Neuronal stem cell (in vitro differentiated cells): ENCODE measurements around the gene LCN1.

ENCODE experiments used
- DNase-seq: peaks from one replicate; pipeline ENCODE4 v3.0.0-alpha.2; 2013; ENCODE audit warnings: low spot score
- H2AFZ ChIP-seq: one replicate; pipeline ENCODE4 v1.6.1; 2013; ENCODE audit warnings: mild to moderate bottlenecking, low read length, inconsistent platforms
- H2AK5ac ChIP-seq: 2 replicates; pipeline ENCODE4 v1.6.1; 2013; ENCODE audit warnings: low read depth, mild to moderate bottlenecking, inconsistent platforms, low read length, moderate library complexity, mixed read lengths
- H2BK120ac ChIP-seq: 2 replicates; pipeline ENCODE4 v1.6.1; 2013; ENCODE audit warnings: low read depth, mild to moderate bottlenecking, inconsistent platforms, low read length, moderate library complexity, mixed read lengths
- H2BK12ac ChIP-seq: one replicate; pipeline ENCODE4 v1.6.1; 2013; ENCODE audit warnings: low read length, inconsistent platforms
- H2BK15ac ChIP-seq: 2 replicates; pipeline ENCODE4 v1.6.1; 2013; ENCODE audit warnings: mild to moderate bottlenecking, low read length, inconsistent platforms, mixed read lengths
- H2BK5ac ChIP-seq: one replicate; pipeline ENCODE4 v1.6.1; 2013; ENCODE audit warnings: inconsistent platforms, mild to moderate bottlenecking, low read length, moderate library complexity
- H3K14ac ChIP-seq: one replicate; pipeline ENCODE4 v1.6.1; 2013; ENCODE audit warnings: low read length, inconsistent platforms
- H3K18ac ChIP-seq: 2 replicates; pipeline ENCODE4 v1.6.1; 2013; ENCODE audit warnings: low read length, inconsistent platforms
- H3K23ac ChIP-seq: 2 replicates; pipeline ENCODE4 v1.6.1; 2013; ENCODE audit warnings: low read depth, mild to moderate bottlenecking, mixed read lengths, low read length, inconsistent platforms; ENCODE audit not compliant: poor library complexity
- H3K27ac ChIP-seq: replicated peaks from 3 replicates; pipeline ENCODE4 v1.5.1; 2013; ENCODE audit warnings: low read length, inconsistent platforms
- H3K27me3 ChIP-seq, 3 experiments: 2 replicates each; pipeline ENCODE4 v1.6.1; 2013; ENCODE audit warnings: low read length in 3 of 3, mild to moderate bottlenecking in 2 of 3, inconsistent platforms in 1 of 3, low read depth in 1 of 3, mixed read lengths in 1 of 3, moderate library complexity in 1 of 3; ENCODE audit not compliant: control insufficient read depth in 3 of 3, insufficient read depth in 3 of 3
- H3K36me3 ChIP-seq, 2 donors: replicated peaks in 1 of 2; 2 replicates each; pipeline ENCODE4 v1.6.1; 2013; ENCODE audit warnings: low read length in 2 of 2; ENCODE audit not compliant: control insufficient read depth in 2 of 2, insufficient read depth in 2 of 2
- H3K4ac ChIP-seq: 2 replicates; pipeline ENCODE4 v1.6.1; 2013; ENCODE audit warnings: inconsistent platforms, mild to moderate bottlenecking, low read length, moderate library complexity
- H3K4me1 ChIP-seq, 2 donors: 1 replicate in 1 of 2; 2 replicates in 1 of 2; pipeline ENCODE4 v1.6.1; 2013; ENCODE audit warnings: low read length in 2 of 2, low read depth in 1 of 2; ENCODE audit not compliant: control insufficient read depth in 2 of 2, insufficient read depth in 1 of 2
- H3K4me2 ChIP-seq: one replicate; pipeline ENCODE4 v1.6.1; 2013; ENCODE audit warnings: mild to moderate bottlenecking, low read length, inconsistent platforms; ENCODE audit not compliant: insufficient read depth, poor library complexity, severe bottlenecking
- H3K4me3 ChIP-seq, 2 donors: 2 replicates each; pipeline ENCODE4 v1.5.1; 2013; ENCODE audit warnings: low read length in 2 of 2, mild to moderate bottlenecking in 2 of 2, inconsistent platforms in 1 of 2, moderate library complexity in 1 of 2
- H3K79me1 ChIP-seq: one replicate; pipeline ENCODE4 v1.6.1; 2013; ENCODE audit warnings: low read depth, mild to moderate bottlenecking, inconsistent platforms, low read length, moderate library complexity
- H3K9ac ChIP-seq: one replicate; pipeline ENCODE4 v1.6.1; 2013; ENCODE audit warnings: mild to moderate bottlenecking, low read depth, low read length, inconsistent platforms; ENCODE audit not compliant: poor library complexity
- H3K9me3 ChIP-seq, 2 donors: replicated peaks in 1 of 2; 2 replicates each; pipeline versions ENCODE3 to v1.6.1; 2013; ENCODE audit warnings: low read length in 2 of 2, mild to moderate bottlenecking in 2 of 2, inconsistent platforms in 1 of 2, low read depth in 1 of 2, mixed read lengths in 1 of 2, moderate library complexity in 1 of 2; ENCODE audit not compliant: control insufficient read depth in 2 of 2, insufficient read depth in 1 of 2
- H4K8ac ChIP-seq: one replicate; pipeline ENCODE4 v1.6.1; 2013; ENCODE audit warnings: low read depth, mild to moderate bottlenecking, inconsistent platforms, low read length, moderate library complexity
- H4K91ac ChIP-seq: one replicate; pipeline ENCODE4 v1.6.1; 2013; ENCODE audit warnings: low read length, low read depth, mild to moderate bottlenecking, inconsistent platforms; ENCODE audit not compliant: poor library complexity
- WGBS, 2 donors: extraction: QIAGEN DNeasy Blood & Tissue Kit; methylation state at CpG; one replicate each; pipeline ENCODE4 v1.1.7; 2013; ENCODE audit warnings: missing lambda C conversion rate in 2 of 2, mixed read lengths in 1 of 2; ENCODE audit not compliant: insufficient read length in 2 of 2, insufficient replicate concordance in 1 of 2; ENCODE audit errors: extremely low coverage in 2 of 2; 5-methylcytosine and 5-hydroxymethylcytosine counted together

LCN1 gene

GRCh38 chr9:135550344-135550918, 29.2 kb downstream of the LCN1 start:
- no peaks in the 10 kb centered on the region for H3K36me3 ChIP-seq
- H3K18ac ChIP-seq, result no peak overlapping the region
- no peak overlapping the region for H3K4ac ChIP-seq
- WGBS, 2 donors, result no CpG with 5 or more reads among the region's 17 CpGs
- H3K9me3 ChIP-seq, result no peaks in the 10 kb centered on the region
- no peak overlapping the region for H4K8ac ChIP-seq
- H3K23ac ChIP-seq, result no peak overlapping the region
- peak overlapping the region; percentile 15 for H2BK15ac ChIP-seq
- no peaks in the 10 kb centered on the region for H3K4me1 ChIP-seq
- no peak overlapping the region for H2BK120ac ChIP-seq
- no peak overlapping the region for H3K4me2 ChIP-seq
- H3K27ac ChIP-seq, result no peak overlapping the region
- H3K27me3 ChIP-seq, result peaks cover 0 to 27% (median 0%) of the 10 kb centered on the region in 3 experiments
- H2AFZ ChIP-seq, result no peak overlapping the region
- H4K91ac ChIP-seq, result no peak overlapping the region
- no peak overlapping the region for H3K4me3 ChIP-seq
- H3K14ac ChIP-seq, result peak overlapping the region; percentile 75
- peaks cover 2% of the 10 kb centered on the region for H3K79me1 ChIP-seq
- no peak overlapping the region for H2BK12ac ChIP-seq
- no peak overlapping the region for H2AK5ac ChIP-seq
- no peak overlapping the region for H2BK5ac ChIP-seq
- H3K9ac ChIP-seq, result no peak overlapping the region
- DNase-seq, result no peak

GRCh38 chr9:135551031-135551430, 29.8 kb downstream of the LCN1 start:
- H2BK5ac ChIP-seq, result no peak overlapping the region
- no peak for DNase-seq
- H3K4ac ChIP-seq, result no peak overlapping the region
- no peaks in the 10 kb centered on the region for H3K4me1 ChIP-seq
- no peak overlapping the region for H3K4me2 ChIP-seq
- no peaks in the 10 kb centered on the region for H3K36me3 ChIP-seq
- no peak overlapping the region for H2BK15ac ChIP-seq
- H3K9ac ChIP-seq, result peak overlapping the region; percentile 30
- H4K91ac ChIP-seq, result no peak overlapping the region
- no peak overlapping the region for H3K18ac ChIP-seq
- H3K27me3 ChIP-seq, result peaks cover 0 to 27% (median 0%) of the 10 kb centered on the region in 3 experiments
- no peaks in the 10 kb centered on the region for H3K9me3 ChIP-seq
- peaks cover 2% of the 10 kb centered on the region for H3K79me1 ChIP-seq
- H3K14ac ChIP-seq, result no peak overlapping the region
- H2BK12ac ChIP-seq, result no peak overlapping the region
- H2AK5ac ChIP-seq, result peak overlapping the region; percentile 52
- no peak overlapping the region for H3K27ac ChIP-seq
- no CpG with 5 or more reads among the region's 14 CpGs for WGBS, 2 donors
- H4K8ac ChIP-seq, result no peak overlapping the region
- H2BK120ac ChIP-seq, result no peak overlapping the region
- H3K23ac ChIP-seq, result peak overlapping the region; percentile 80
- H3K4me3 ChIP-seq, result no peak overlapping the region
- H2AFZ ChIP-seq, result no peak overlapping the region

- H2BK12ac ChIP-seq, result no peak overlapping the region
- H3K4me2 ChIP-seq, result no peak overlapping the region
- H3K14ac ChIP-seq, result no peak overlapping the region
- no peak overlapping the region for H2BK15ac ChIP-seq
- no CpG with 5 or more reads among the region's 13 CpGs for WGBS, 2 donors
- H3K36me3 ChIP-seq, result no peaks in the 10 kb centered on the region
- H3K27ac ChIP-seq, result no peak overlapping the region
- no peak for DNase-seq
- peaks cover 2% of the 10 kb centered on the region for H3K79me1 ChIP-seq
- peaks cover 0 to 27% (median 0%) of the 10 kb centered on the region in 3 experiments for H3K27me3 ChIP-seq
- no peak overlapping the region for H3K4ac ChIP-seq
- H2AK5ac ChIP-seq, result peak overlapping the region; percentile 52
- no peak overlapping the region for H2AFZ ChIP-seq
- H4K91ac ChIP-seq, result no peak overlapping the region
- no peaks in the 10 kb centered on the region for H3K9me3 ChIP-seq
- no peak overlapping the region for H3K9ac ChIP-seq
- H2BK120ac ChIP-seq, result no peak overlapping the region
- H4K8ac ChIP-seq, result no peak overlapping the region
- no peak overlapping the region for H3K23ac ChIP-seq
- H3K4me3 ChIP-seq, result no peak overlapping the region
- peak overlapping the region; percentile 64 for H3K18ac ChIP-seq
- H3K4me1 ChIP-seq, result no peaks in the 10 kb centered on the region
- no peak overlapping the region for H2BK5ac ChIP-seq
Measured at GRCh38 chr9:135551456-135551855, 30.2 kb downstream of the LCN1 start.

- peak overlapping the region; percentile 71 for H3K14ac ChIP-seq
- no peak overlapping the region for H3K23ac ChIP-seq
- no peaks in the 10 kb centered on the region for H3K9me3 ChIP-seq
- no peaks in the 10 kb centered on the region for H3K36me3 ChIP-seq
- no peak overlapping the region for H2BK15ac ChIP-seq
- H3K27ac ChIP-seq, result no peak overlapping the region
- H3K4me2 ChIP-seq, result no peak overlapping the region
- peak overlapping the region; percentile 76 for H3K18ac ChIP-seq
- no CpG with 5 or more reads among the region's 18 CpGs for WGBS, 2 donors
- no peak overlapping the region for H4K8ac ChIP-seq
- H2AFZ ChIP-seq, result no peak overlapping the region
- no peak overlapping the region for H2BK5ac ChIP-seq
- H4K91ac ChIP-seq, result no peak overlapping the region
- no peak overlapping the region for H3K4me3 ChIP-seq
- peaks cover 0 to 27% (median 0%) of the 10 kb centered on the region in 3 experiments for H3K27me3 ChIP-seq
- no peak overlapping the region for H3K4ac ChIP-seq
- no peak overlapping the region for H3K9ac ChIP-seq
- no peaks in the 10 kb centered on the region for H3K4me1 ChIP-seq
- DNase-seq, result no peak
- H2BK120ac ChIP-seq, result no peak overlapping the region
- no peak overlapping the region for H2BK12ac ChIP-seq
- peak overlapping the region; percentile 81 for H2AK5ac ChIP-seq
- peaks cover 2% of the 10 kb centered on the region for H3K79me1 ChIP-seq
Measured at GRCh38 chr9:135552021-135552697, 30.9 kb downstream of the LCN1 start.
